Tibial nerve (tissue), 4 donors: ENCODE results near the gene PLSCR4. TPM values are rescaled to one million over a fixed set of nuclear protein-coding genes. Genes with fewer than 3 reads are reported as not detected.
A peak's percentile ranks its signal among the peaks of the same experiment; 100 is the strongest.
"Not testable (repeated sequence)": the region's sequence is repeated elsewhere in the genome, so short reads cannot be mapped to it uniquely, and the experiment has no call there.

ENCODE experiments used
- DNase-seq, 2 donors: peaks; one replicate each; pipeline ENCODE4 v3.0.0-alpha.2; 2019; ENCODE audit warnings: low spot score in 2 of 2
- H3K27ac ChIP-seq, 4 donors: fragments of 200-600 bp; sonication (generic) in 3 of 4; one replicate each; pipeline ENCODE4 v1.5.1; 2017 to 2019; ENCODE audit warnings: mild to moderate bottlenecking in 1 of 4
- H3K27me3 ChIP-seq, 2 donors: fragments of 200-600 bp; sonication (generic) in 1 of 2; one replicate each; pipeline versions ENCODE4 v1.5.1 to v1.6.0; 2017 to 2019
- H3K36me3 ChIP-seq, 3 donors: fragments of 200-600 bp; sonication (generic); one replicate each; pipeline ENCODE4 v1.5.1; 2018 to 2019
- H3K4me1 ChIP-seq, 4 donors: fragments of 200-600 bp; sonication (generic) in 3 of 4; one replicate each; pipeline ENCODE4 v1.5.1; 2017 to 2019
- H3K4me3 ChIP-seq, 4 donors: fragments of 200-600 bp; sonication (generic) in 3 of 4; one replicate each; pipeline ENCODE4 v1.5.1; 2017 to 2019; ENCODE audit warnings: mild to moderate bottlenecking in 1 of 4, moderate library complexity in 1 of 4
- H3K9me3 ChIP-seq, 4 donors: fragments of 200-600 bp; sonication (generic) in 3 of 4; one replicate each; pipeline ENCODE4 v1.5.1; 2017 to 2019
- CTCF ChIP-seq, 5 experiments: fragments of 200-600 bp in 3 of 5; fragments of 450-650 bp in 2 of 5; sonication (generic) in 3 of 5; IDR thresholded peaks; one replicate each; pipeline ENCODE4 v1.5.1; 2016 to 2019; ENCODE audit warnings: antibody characterized with exemption in 5 of 5, mild to moderate bottlenecking in 3 of 5, moderate library complexity in 2 of 5
- EP300 ChIP-seq, 2 donors: sonication (generic); formaldehyde crosslinking; IDR thresholded peaks; one replicate each; pipeline ENCODE4 v1.6.1; 2017; ENCODE audit warnings: antibody characterized with exemption in 2 of 2, mild to moderate bottlenecking in 1 of 2
- POLR2A ChIP-seq, 2 donors: fragments of 450-650 bp; IDR thresholded peaks; one replicate each; pipeline ENCODE4 v1.6.1; 2017; ENCODE audit warnings: antibody characterized with exemption in 2 of 2, mild to moderate bottlenecking in 2 of 2, moderate library complexity in 2 of 2
- WGBS, 2 donors: methylation state at CpG; one replicate each; pipeline ENCODE4 v1.1.5; 2018; 5-methylcytosine and 5-hydroxymethylcytosine counted together
- total RNA-seq, 4 donors: library from RNA; depleted of rRNA; stranded (reverse); fragments of >200 nt; gene quantifications; one replicate each; pipeline ENCODE4 v1.1.0, GENCODE V29; 2016

PLSCR4 gene
- total RNA-seq, result 100 to 1,000 TPM in 3 of 4 donors, 10 to 100 TPM in 1; 85.8 to 217 (median 128) TPM

- TF ChIP-seq CTCF (IDR thresholded peaks at IDR 0.05) (no peak), POLR2A (IDR thresholded peaks at IDR 0.05) (peak; percentile 24 to 69), EP300 (IDR thresholded peaks at IDR 0.05) (peak; percentile 58 to 77)
- H3K4me1 ChIP-seq, result peaks cover 0 to 46% (median 0%) of the 10 kb centered on the region in 4 donors
- peak within 1 kb of the TSS; percentile 74 to 96 (median 78) for H3K4me3 ChIP-seq
- H3K9me3 ChIP-seq, result peaks cover 0 to 16% (median 0%) of the 10 kb centered on the region in 4 donors
- peak within 1 kb of the TSS; percentile 94 to 99 (median 96) for H3K27ac ChIP-seq
- H3K36me3 ChIP-seq, result no peaks in the 10 kb centered on the region
- 0% methylated on average over 53 to 77 of the region's 78 CpGs for WGBS, 2 donors
- no peaks in the 10 kb centered on the region for H3K27me3 ChIP-seq
- DNase-seq, result peak; percentile 65 to 68
These were observed at the start of gene PLSCR4 for GRCh38 chr3:146250449-146251382. PLSCR4 (minus strand) TSS chr3:146251105; CDS start chr3:146222071, 29,034 bp downstream.

GRCh38 chr3:146293401-146293800, 42.5 kb upstream of the PLSCR4 start:
- H3K27ac ChIP-seq, DNase-seq, H3K27me3 ChIP-seq, H3K4me3 ChIP-seq, H3K9me3 ChIP-seq, H3K36me3 ChIP-seq, H3K4me1 ChIP-seq: not testable (repeated sequence)
- 98 to 100% methylated on average over 6 of the region's 6 CpGs for WGBS, 2 donors

- DNase-seq, result no peak
- whole genome bisulfite sequencing, 2 donors, result 76% methylated on average over 1 of the region's 1 CpG
- Histone ChIP-seq H3K27me3 (no peaks in the 10 kb centered on the region), H3K27ac (no peak overlapping the region), H3K4me3 (no peak overlapping the region), H3K36me3 (no peaks in the 10 kb centered on the region), H3K9me3 (no peaks in the 10 kb centered on the region), H3K4me1 (peaks cover 0 to 24% (median 1%) of the 10 kb centered on the region in 4 donors)
- no peak for TF ChIP-seq CTCF (IDR thresholded peaks at IDR 0.05)
- no peak for TF ChIP-seq EP300 (IDR thresholded peaks at IDR 0.05)
- TF ChIP-seq POLR2A (IDR thresholded peaks at IDR 0.05), result no peak
These were observed 33.0 kb upstream of the PLSCR4 start for GRCh38 chr3:146283781-146284445.

- peaks cover 0 to 53% (median 8%) of the 10 kb centered on the region in 4 donors for H3K4me1 ChIP-seq
- no peak overlapping the region for H3K4me3 ChIP-seq
- no peak overlapping the region for H3K27ac ChIP-seq
- DNase-seq, result no peak
- H3K27me3 ChIP-seq, result no peaks in the 10 kb centered on the region
- no peak for TF ChIP-seq POLR2A (IDR thresholded peaks at IDR 0.05)
- WGBS, 2 donors, result 31 to 37% methylated on average over 4 of the region's 4 CpGs
- no peaks in the 10 kb centered on the region for H3K36me3 ChIP-seq
- H3K9me3 ChIP-seq, result no peaks in the 10 kb centered on the region
These were observed 30.0 kb upstream of the PLSCR4 start for GRCh38 chr3:146280864-146281263.

- 71 to 74% methylated on average over 3 of the region's 3 CpGs for WGBS, 2 donors
- Histone ChIP-seq H3K9me3 (no peaks in the 10 kb centered on the region), H3K27ac (peak overlapping the region in 2 of 4 donors; percentile 72 to 77), H3K4me3 (no peak overlapping the region), H3K4me1 (peaks cover 0 to 62% (median 9%) of the 10 kb centered on the region in 4 donors), H3K36me3 (no peaks in the 10 kb centered on the region), H3K27me3 (no peaks in the 10 kb centered on the region)
- DNase-seq, result no peak
- TF ChIP-seq CTCF (IDR thresholded peaks at IDR 0.05) (no peak), POLR2A (IDR thresholded peaks at IDR 0.05) (no peak), EP300 (IDR thresholded peaks at IDR 0.05) (no peak)
These were observed 29.0 kb upstream of the PLSCR4 start for GRCh38 chr3:146279951-146280350.

GRCh38 chr3:146279013-146279412, 28.1 kb upstream of the PLSCR4 start:
- H3K27ac ChIP-seq, result peak overlapping the region in 2 of 4 donors; percentile 72 to 77
- no peak overlapping the region for H3K4me3 ChIP-seq
- no peaks in the 10 kb centered on the region for H3K27me3 ChIP-seq
- WGBS, 2 donors, result 89 to 92% methylated on average over 2 of the region's 2 CpGs
- no peaks in the 10 kb centered on the region for H3K9me3 ChIP-seq
- peaks cover 3 to 72% (median 16%) of the 10 kb centered on the region in 4 donors for H3K4me1 ChIP-seq
- no peaks in the 10 kb centered on the region for H3K36me3 ChIP-seq
- TF ChIP-seq CTCF (IDR thresholded peaks at IDR 0.05), result no peak
- TF ChIP-seq EP300 (IDR thresholded peaks at IDR 0.05), result no peak
- TF ChIP-seq POLR2A (IDR thresholded peaks at IDR 0.05), result no peak
- no peak for DNase-seq
